ENCODE measurements around the gene PRDM1. TPM values are rescaled to one million over a fixed set of nuclear protein-coding genes. Genes with fewer than 3 reads are reported as not detected.

The PRDM1 gene
- total and polyA plus RNA-seq, 11 donors: 0.36 to 10.8 (median 1.7) TPM

DNA sequence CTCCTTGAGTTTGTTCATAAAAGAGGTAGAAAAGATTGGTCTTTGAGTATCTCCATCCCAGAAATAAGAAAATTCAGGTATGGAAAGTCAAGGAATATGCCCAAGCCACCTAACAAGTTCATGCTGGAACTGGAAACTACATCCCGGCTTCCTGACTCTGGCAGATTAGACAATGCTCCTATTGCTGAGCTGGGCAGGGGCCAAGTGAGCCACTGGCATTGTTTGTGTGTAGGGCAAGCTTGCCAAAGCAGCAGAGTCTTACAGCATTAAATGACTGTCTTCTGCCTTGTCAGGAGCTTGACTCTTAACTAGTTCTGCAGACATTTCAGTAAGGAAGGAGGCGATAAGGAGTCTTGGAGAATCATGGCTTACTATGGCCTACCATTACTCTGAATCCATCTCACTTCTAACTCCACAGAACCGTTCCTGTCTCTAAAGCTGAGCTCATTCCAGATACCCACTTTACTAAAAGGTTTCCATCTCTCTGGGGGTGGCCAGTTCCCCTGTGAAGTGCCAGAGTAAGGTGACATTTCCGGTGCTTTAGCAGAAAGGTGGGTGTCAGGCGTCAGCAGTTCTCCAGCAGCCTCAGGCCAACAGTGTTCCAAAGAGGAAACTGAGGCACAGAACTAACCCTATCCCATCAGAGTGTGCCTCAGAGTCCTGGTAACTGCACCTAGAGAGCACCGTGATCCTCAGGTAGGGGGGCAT lies 30.1 kb downstream of the PRDM1 start:
- no peak overlapping the region for H3K4me3 ChIP-seq
- no peaks in the 10 kb centered on the region for H3K9me3 ChIP-seq
- DNase-seq: peak in 2 of 5 donors; percentile 32 to 68
- H3K27me3 ChIP-seq: no peaks in the 10 kb centered on the region
- peak overlapping the region in 1 of 12 donors; percentile 32 for H3K27ac ChIP-seq
- TF ChIP-seq, protein P1, sequence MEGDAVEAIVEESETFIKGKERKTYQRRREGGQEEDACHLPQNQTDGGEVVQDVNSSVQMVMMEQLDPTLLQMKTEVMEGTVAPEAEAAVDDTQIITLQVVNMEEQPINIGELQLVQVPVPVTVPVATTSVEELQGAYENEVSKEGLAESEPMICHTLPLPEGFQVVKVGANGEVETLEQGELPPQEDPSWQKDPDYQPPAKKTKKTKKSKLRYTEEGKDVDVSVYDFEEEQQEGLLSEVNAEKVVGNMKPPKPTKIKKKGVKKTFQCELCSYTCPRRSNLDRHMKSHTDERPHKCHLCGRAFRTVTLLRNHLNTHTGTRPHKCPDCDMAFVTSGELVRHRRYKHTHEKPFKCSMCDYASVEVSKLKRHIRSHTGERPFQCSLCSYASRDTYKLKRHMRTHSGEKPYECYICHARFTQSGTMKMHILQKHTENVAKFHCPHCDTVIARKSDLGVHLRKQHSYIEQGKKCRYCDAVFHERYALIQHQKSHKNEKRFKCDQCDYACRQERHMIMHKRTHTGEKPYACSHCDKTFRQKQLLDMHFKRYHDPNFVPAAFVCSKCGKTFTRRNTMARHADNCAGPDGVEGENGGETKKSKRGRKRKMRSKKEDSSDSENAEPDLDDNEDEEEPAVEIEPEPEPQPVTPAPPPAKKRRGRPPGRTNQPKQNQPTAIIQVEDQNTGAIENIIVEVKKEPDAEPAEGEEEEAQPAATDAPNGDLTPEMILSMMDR (IDR thresholded peaks at IDR 0.05): no peak
- no peak for TF ChIP-seq POLR2A (IDR thresholded peaks at IDR 0.05)
- ATAC-seq: peak in 3 of 4 donors; percentile 56 to 67 (median 66)
- intact Hi-C loops (cut with DNase I): no loop called here
- no peaks in the 10 kb centered on the region for H3K36me3 ChIP-seq
- H3K4me1 ChIP-seq: peaks cover 0 to 80% (median 0%) of the 10 kb centered on the region in 12 donors
- 76 to 85% (median 81%) methylated on average over 5 to 6 of the region's 6 CpGs for whole genome bisulfite sequencing, 4 donors

DNA sequence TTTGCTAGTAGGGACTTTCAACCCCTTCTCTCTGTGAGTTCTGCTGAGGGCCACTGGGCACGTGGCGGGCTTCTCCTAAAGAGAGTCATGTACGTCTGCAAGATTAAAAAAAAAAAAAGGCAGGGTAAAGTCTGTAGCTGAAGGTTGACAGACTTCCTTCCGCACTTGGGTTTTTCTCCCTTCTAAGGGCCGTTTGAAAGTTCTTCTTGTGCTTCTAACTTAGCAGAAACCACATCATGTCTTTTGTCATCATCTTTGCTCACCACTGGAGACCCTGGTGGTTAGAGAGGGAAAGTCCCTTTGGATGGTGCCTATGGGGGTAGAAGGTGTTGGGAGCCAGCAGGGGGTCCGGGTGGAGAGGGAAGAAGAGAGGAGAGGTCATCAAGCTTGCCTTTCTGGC lies 31.4 kb downstream of the PRDM1 start:
- Histone ChIP-seq H3K4me3 (no peak overlapping the region), H3K4me1 (peaks cover 0 to 73% (median 0%) of the 10 kb centered on the region in 12 donors), H3K9me3 (no peaks in the 10 kb centered on the region), H3K27ac (peak overlapping the region in 1 of 12 donors; percentile 52), H3K36me3 (no peaks in the 10 kb centered on the region), H3K27me3 (no peaks in the 10 kb centered on the region)
- ATAC-seq (no peak), DNase-seq (no peak)
- 75 to 84% (median 83%) methylated on average over 6 of the region's 6 CpGs for WGBS, 4 donors
- no peak for TF ChIP-seq POLR2A (IDR thresholded peaks at IDR 0.05)
- TF ChIP-seq, protein P1 (IDR thresholded peaks at IDR 0.05): no peak
- intact Hi-C loops (cut with DNase I): no loop called here

DNA sequence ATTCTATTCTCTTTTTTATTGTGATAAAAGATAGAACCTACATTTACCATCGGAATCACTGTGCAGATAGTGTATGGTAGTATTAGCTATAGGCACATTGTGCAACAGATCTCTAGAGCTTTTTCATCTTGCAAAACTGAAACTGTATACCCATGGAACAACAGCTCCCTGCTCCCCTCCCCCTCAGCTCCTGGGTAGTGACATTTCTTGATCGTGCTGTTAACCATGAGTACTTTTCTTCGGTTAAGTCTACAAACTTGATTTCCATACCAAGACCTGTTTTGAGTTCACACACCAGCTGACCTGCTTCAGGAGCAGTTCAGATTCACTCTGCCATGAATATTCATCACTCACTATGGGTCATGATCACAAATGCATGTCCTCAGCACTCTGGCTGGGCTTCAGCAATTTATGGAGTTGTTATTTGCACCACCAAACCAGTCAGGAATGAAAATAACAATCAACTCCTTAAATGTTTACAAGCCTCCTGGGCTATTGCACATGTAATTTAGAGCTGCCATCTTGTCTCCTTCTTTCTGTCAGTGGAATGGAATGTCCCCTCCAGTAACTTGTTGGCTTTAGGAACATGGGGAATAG lies 32.8 kb downstream of the PRDM1 start:
- Histone ChIP-seq H3K4me3 (no peak overlapping the region), H3K27ac (no peak overlapping the region), H3K27me3 (no peaks in the 10 kb centered on the region), H3K36me3 (no peaks in the 10 kb centered on the region), H3K9me3 (no peaks in the 10 kb centered on the region), H3K4me1 (peaks cover 0 to 59% (median 0%) of the 10 kb centered on the region in 12 donors)
- intact Hi-C loops (cut with DNase I): no loop called here
- TF ChIP-seq, protein P1 (IDR thresholded peaks at IDR 0.05): no peak
- no peak for TF ChIP-seq POLR2A (IDR thresholded peaks at IDR 0.05)
- 91 to 100% (median 95%) methylated on average over 3 of the region's 3 CpGs for WGBS, 4 donors
- no peak for DNase-seq
- ATAC-seq: no peak

DNA sequence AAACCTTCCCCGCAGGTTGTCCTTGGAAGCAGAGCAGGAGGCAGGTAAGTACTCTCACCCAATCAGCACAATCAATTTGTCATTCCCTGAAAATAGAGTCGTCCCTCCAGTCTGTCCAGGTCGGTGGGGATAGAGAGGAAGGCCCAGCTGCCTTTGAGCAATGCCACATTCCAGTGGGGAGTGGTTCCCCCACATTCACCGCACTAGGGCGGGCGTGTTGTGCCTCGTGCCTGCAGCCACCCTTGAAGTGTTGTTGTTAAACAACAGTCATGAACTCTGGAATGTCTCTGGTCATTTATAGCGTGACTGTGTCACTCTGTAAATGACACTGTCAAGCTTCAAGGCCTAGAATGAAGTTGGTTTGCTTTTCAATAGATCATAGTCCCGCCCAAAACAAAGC lies 33.4 kb downstream of the PRDM1 start:
- Histone ChIP-seq H3K4me3 (no peak overlapping the region), H3K4me1 (peaks cover 0 to 60% (median 0%) of the 10 kb centered on the region in 12 donors), H3K27me3 (no peaks in the 10 kb centered on the region), H3K36me3 (no peaks in the 10 kb centered on the region), H3K9me3 (no peaks in the 10 kb centered on the region), H3K27ac (no peak overlapping the region)
- ATAC-seq (no peak), DNase-seq (no peak)
- intact Hi-C loops (cut with DNase I): no loop called here
- 70 to 84% (median 79%) methylated on average over 9 of the region's 9 CpGs for WGBS, 4 donors
- TF ChIP-seq, protein P1 (IDR thresholded peaks at IDR 0.05): no peak

Data from heart left ventricle (tissue), 16 donors.